GM21390 (cell line): ENCODE results near the gene ARHGEF4.

Experiments used
- ATAC-seq: cut with Tn5 transposase; IDR thresholded peaks from one replicate; pipeline ENCODE4 v1.9.1; 2021; ENCODE audit not compliant: unreplicated experiment

Gene ARHGEF4

GRCh38 chr2:130834931-130835765 is 1.6 kb upstream of the ARHGEF4 start:
- no peak for ATAC-seq

GRCh38 chr2:130835766-130836015 is 1.0 kb upstream of the ARHGEF4 start:
- ATAC-seq: no peak

- ATAC-seq: no peak
Observed at GRCh38 chr2:130837175-130837810, 579 bp downstream of the ARHGEF4 start.

GRCh38 chr2:130837811-130838565 is 1.3 kb downstream of the ARHGEF4 start:
- ATAC-seq: no peak

- no peak for ATAC-seq
Observed at GRCh38 chr2:130839011-130839780, 2.5 kb downstream of the ARHGEF4 start.

- ATAC-seq: no peak
Observed at GRCh38 chr2:130840506-130840905, 3.8 kb downstream of the ARHGEF4 start.

GRCh38 chr2:130841741-130842365 is 5.1 kb downstream of the ARHGEF4 start:
- ATAC-seq: no peak

GRCh38 chr2:130842770-130843169 is 6.1 kb downstream of the ARHGEF4 start:
- ATAC-seq: no peak

- no peak for ATAC-seq
Observed at GRCh38 chr2:130843321-130843985, 6.7 kb downstream of the ARHGEF4 start.

- no peak for ATAC-seq
Observed at GRCh38 chr2:130844161-130844560, 7.4 kb downstream of the ARHGEF4 start.

GRCh38 chr2:130845505-130846085 is 8.9 kb downstream of the ARHGEF4 start:
- no peak for ATAC-seq

- ATAC-seq: no peak
Observed at GRCh38 chr2:130846233-130846632, 9.5 kb downstream of the ARHGEF4 start.

- ATAC-seq: no peak
Observed at GRCh38 chr2:130846686-130847375, 10.1 kb downstream of the ARHGEF4 start.

GRCh38 chr2:130847776-130848525 is 11.2 kb downstream of the ARHGEF4 start:
- ATAC-seq: no peak

- no peak for ATAC-seq
Observed at GRCh38 chr2:130848526-130849210, 12.0 kb downstream of the ARHGEF4 start.

- ATAC-seq: no peak
Observed at GRCh38 chr2:130849896-130850787, 13.4 kb downstream of the ARHGEF4 start.
